Measurements from ENCODE around the gene RPL36.

- TF ChIP-seq CTCF (conservative IDR thresholded peaks at IDR 0.05 in 1 of 2, IDR thresholded peaks at IDR 0.05 in 1 of 2; ENCODE audit: low read depth in 1 of 2, low read length in 2 of 2) = no peak
- no peak for TF ChIP-seq EZH2 (IDR thresholded peaks at IDR 0.05; ENCODE audit: low read length, missing control alignments)
Observed at GRCh38 chr19:5707576-5708575, 17.8 kb downstream of the RPL36 start.
